Thymus (tissue), 11 donors: ENCODE data around the gene NDUFA3. TPM values are rescaled to one million over a fixed set of nuclear protein-coding genes. Genes with fewer than 3 reads are reported as not detected.
A peak's percentile ranks its signal among the peaks of the same experiment; 100 is the strongest.

Experiments
- DNase-seq, 9 donors: peaks; one replicate each; pipeline ENCODE4 v3.0.0-alpha.2; 2013; ENCODE audit warnings: low spot score in 9 of 9, low read depth in 6 of 9, missing footprints in 1 of 9
- H3K27ac ChIP-seq, 2 donors: one replicate each; pipeline ENCODE4 v1.5.1; 2013; ENCODE audit warnings: control low read depth in 1 of 2, low read depth in 1 of 2, low read length in 1 of 2, mild to moderate bottlenecking in 1 of 2, moderate library complexity in 1 of 2
- H3K27me3 ChIP-seq, 2 donors: one replicate each; pipeline ENCODE4 v1.5.1; 2013; ENCODE audit warnings: low read length in 1 of 2; ENCODE audit not compliant: control insufficient read depth in 2 of 2, insufficient read depth in 1 of 2
- H3K36me3 ChIP-seq, 2 donors: one replicate each; pipeline ENCODE4 v1.5.1; 2013; ENCODE audit warnings: low read length in 1 of 2, mild to moderate bottlenecking in 1 of 2, moderate library complexity in 1 of 2; ENCODE audit not compliant: control insufficient read depth in 2 of 2, insufficient read depth in 2 of 2
- H3K4me1 ChIP-seq, 2 donors: one replicate each; pipeline ENCODE4 v1.5.1; 2013; ENCODE audit warnings: low read length in 2 of 2; ENCODE audit not compliant: control insufficient read depth in 2 of 2, insufficient read depth in 2 of 2
- H3K4me3 ChIP-seq, 2 donors: one replicate each; pipeline ENCODE4 v1.5.1; 2013; ENCODE audit warnings: low read length in 2 of 2, control low read depth in 1 of 2, mild to moderate bottlenecking in 1 of 2
- H3K9me3 ChIP-seq, 2 donors: one replicate each; pipeline ENCODE4 v1.5.1; 2013; ENCODE audit warnings: low read length in 1 of 2, mild to moderate bottlenecking in 1 of 2; ENCODE audit not compliant: control insufficient read depth in 2 of 2, insufficient read depth in 1 of 2
- WGBS: extraction: QIAGEN DNeasy Blood & Tissue Kit; methylation state at CpG from one replicate; pipeline ENCODE4 v1.1.7; 2013; 5-methylcytosine and 5-hydroxymethylcytosine counted together
- polyA plus RNA-seq: library from polyadenylated mRNA; stranded (reverse); fragments of 200-250 nt; gene quantifications from one replicate; pipeline ENCODE4 v1.2.3, GENCODE V29; 2013
- total RNA-seq: library from RNA; stranded (reverse); fragments of 120-200 nt; gene quantifications from one replicate; pipeline ENCODE4 v1.2.4, GENCODE V29; 2013
- donor health status: healthy.

NDUFA3 gene
- total and polyA plus RNA-seq, 2 donors = 190 to 215 TPM

GRCh38 chr19:54129617-54129996 is 27.0 kb downstream of the NDUFA3 start:
- 97% methylated on average over 20 of the region's 20 CpGs for WGBS
- Histone ChIP-seq H3K4me1 (no peaks in the 10 kb centered on the region), H3K36me3 (peaks cover 44 to 56% of the 10 kb centered on the region in 2 donors), H3K27ac (no peak overlapping the region), H3K27me3 (no peaks in the 10 kb centered on the region), H3K9me3 (peaks cover 2 to 4% of the 10 kb centered on the region in 2 donors), H3K4me3 (no peak overlapping the region)
- no peak for DNase-seq

- 94% methylated on average over 10 of the region's 10 CpGs for WGBS
- DNase-seq = peak in 2 of 9 donors; percentile 55 to 60
- peaks cover 2 to 4% of the 10 kb centered on the region in 2 donors for H3K9me3 ChIP-seq
- no peak overlapping the region for H3K27ac ChIP-seq
- H3K27me3 ChIP-seq = peaks cover 0 to 4% of the 10 kb centered on the region in 2 donors
- H3K4me3 ChIP-seq = no peak overlapping the region
- peaks cover 26 to 27% of the 10 kb centered on the region in 2 donors for H3K36me3 ChIP-seq
- H3K4me1 ChIP-seq = peaks cover 12 to 13% of the 10 kb centered on the region in 2 donors
Measured at GRCh38 chr19:54133312-54133956, 30.8 kb downstream of the NDUFA3 start.

DNA sequence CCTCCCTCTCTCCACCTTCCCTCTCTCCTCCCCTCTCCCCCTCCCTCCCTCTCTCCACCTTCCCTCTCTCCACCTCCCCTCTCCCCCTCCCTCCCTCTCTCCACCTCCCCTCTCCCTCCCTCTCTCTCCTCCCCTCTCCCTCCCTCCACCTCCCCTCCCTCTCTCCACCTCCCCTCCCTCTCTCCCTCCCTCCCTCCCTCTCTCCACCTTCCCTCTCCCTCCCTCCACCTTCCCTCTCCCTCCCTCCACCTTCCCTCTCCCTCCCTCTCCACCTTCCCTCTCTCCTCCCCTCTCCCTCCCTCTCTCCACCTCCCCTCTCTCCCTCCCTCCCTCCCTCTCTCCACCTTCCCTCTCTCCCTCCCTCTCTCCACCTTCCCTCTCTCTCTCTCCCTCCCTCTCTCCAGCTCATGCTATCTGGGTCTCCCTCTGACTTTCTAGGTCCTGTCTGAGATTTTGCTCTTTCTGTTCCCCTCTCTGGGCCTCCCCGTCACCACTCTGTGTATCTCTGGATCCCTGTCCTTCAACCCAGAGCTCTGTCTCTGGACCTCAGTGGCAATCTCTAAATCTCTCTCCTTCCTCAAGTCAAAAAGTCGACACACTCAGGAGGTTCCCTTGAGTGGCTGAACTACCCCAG is 31.4 kb downstream of the NDUFA3 start:
- Histone ChIP-seq H3K27ac (no peak overlapping the region), H3K4me3 (no peak overlapping the region), H3K36me3 (peaks cover 20 to 23% of the 10 kb centered on the region in 2 donors), H3K9me3 (peaks cover 2 to 4% of the 10 kb centered on the region in 2 donors), H3K27me3 (peaks cover 0 to 4% of the 10 kb centered on the region in 2 donors), H3K4me1 (peaks cover 18 to 19% of the 10 kb centered on the region in 2 donors)
- 79% methylated on average over 2 of the region's 2 CpGs for WGBS
- DNase-seq = no peak

DNA sequence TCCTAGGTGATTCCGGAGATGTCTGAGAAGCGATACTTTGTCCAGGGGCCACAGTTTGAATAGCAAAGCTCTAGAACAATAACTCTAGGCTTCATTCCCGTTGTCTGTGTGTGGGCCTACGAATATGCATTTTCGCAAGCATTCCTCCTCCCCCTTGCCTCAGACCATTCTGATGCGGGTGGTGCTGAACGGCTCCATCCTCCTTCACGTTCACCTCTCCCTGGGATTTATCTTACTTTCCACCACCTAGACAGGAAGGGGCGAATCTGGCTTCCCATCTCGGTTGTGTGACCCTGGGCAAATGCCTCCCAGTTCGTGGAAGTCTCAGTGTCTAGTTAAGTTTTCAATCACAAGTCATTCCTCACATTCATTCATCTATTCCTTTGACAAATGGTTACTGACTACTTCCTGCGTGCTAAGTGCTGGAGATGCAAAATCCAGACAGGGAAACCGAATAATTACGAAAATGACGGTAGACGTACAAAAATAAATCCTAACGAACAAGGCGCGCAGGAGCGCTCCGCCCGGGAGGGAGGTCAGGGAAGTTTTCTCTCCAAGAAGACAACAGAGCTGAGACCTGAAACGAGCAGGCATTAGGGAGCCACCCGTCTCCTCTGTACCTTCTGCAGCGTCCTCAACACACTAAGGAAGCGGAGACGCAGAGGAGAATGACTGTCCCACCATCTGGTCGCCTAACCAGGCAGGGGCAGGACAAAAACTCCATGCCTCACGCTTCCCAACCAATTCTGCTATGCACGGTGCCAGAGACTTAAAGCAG is 33.6 kb downstream of the NDUFA3 start:
- Histone ChIP-seq H3K27ac (peak overlapping the region; percentile 62 to 82), H3K27me3 (peaks cover 0 to 4% of the 10 kb centered on the region in 2 donors), H3K9me3 (peaks cover 2 to 4% of the 10 kb centered on the region in 2 donors), H3K4me3 (peak overlapping the region; percentile 47 to 56), H3K36me3 (peaks cover 21 to 23% of the 10 kb centered on the region in 2 donors), H3K4me1 (peaks cover 28 to 33% of the 10 kb centered on the region in 2 donors)
- 7% methylated on average over 30 of the region's 30 CpGs for WGBS
- peak in 1 of 9 donors; percentile 19 for DNase-seq

- under 1% methylated on average over 46 of the region's 46 CpGs for WGBS
- peaks cover 28 to 33% of the 10 kb centered on the region in 2 donors for H3K4me1 ChIP-seq
- peak; percentile 97 to 100 (median 99) for DNase-seq
- H3K4me3 ChIP-seq = peak overlapping the region; percentile 69 to 98
- H3K27ac ChIP-seq = peak overlapping the region; percentile 82 to 87
- peaks cover 0 to 4% of the 10 kb centered on the region in 2 donors for H3K27me3 ChIP-seq
- H3K9me3 ChIP-seq = peaks cover 2 to 4% of the 10 kb centered on the region in 2 donors
- peaks cover 22 to 27% of the 10 kb centered on the region in 2 donors for H3K36me3 ChIP-seq
Measured at GRCh38 chr19:54136864-54137698, 34.4 kb downstream of the NDUFA3 start.

DNA sequence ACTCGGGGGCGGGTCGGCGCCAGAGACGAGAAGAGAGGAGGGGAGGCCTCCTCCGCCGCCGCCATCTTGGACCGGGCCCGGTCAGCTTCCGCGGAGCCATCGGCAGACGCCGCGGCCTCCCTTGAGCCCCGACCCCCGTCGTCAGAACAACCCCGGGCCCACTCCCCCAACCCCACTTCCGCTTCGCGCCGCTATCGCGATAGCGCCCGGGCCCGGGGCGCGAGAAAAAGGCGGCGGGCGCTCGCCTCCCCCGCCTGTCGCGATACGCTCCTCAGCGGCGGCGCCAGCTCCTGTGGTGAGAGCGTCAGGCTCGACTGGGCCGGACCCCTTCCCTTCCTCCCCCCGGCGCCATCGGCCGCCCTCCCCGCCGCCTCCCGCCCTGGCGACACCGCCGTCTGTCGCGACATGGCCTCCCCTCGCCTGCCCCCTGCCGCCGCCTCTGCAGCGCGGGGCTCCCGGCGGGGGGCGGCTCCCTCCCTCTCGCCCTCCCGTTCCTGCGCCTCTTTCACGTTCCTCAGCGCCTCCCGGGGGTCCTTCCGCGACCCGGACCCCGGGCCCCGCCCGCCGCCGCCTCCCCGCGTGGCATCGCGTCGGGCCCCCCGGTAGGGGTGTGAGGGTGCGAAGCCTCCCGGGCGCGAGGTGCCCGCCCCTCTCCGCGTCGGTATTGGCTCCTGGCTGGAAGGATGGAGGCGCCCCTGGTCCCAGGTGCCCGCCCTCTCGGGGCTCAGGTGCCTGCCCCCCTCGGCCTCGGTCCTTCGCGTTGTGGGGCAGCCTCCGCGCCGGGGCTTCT is 35.2 kb downstream of the NDUFA3 start, which contains the start of gene CNOT3:
Gene CNOT3 (plus strand): TSS at position 64 of the 790 bp plus-strand sequence. CDS start 5,217 bp downstream, outside the sequence.
- peak within 1 kb of the TSS; percentile 82 to 87 for H3K27ac ChIP-seq
- peak in 2 of 9 donors; percentile 18 to 42 for DNase-seq
- peaks cover 0 to 4% of the 10 kb centered on the region in 2 donors for H3K27me3 ChIP-seq
- H3K36me3 ChIP-seq = peaks cover 26 to 35% of the 10 kb centered on the region in 2 donors
- peak within 1 kb of the TSS; percentile 69 to 98 for H3K4me3 ChIP-seq
- peaks cover 28 to 33% of the 10 kb centered on the region in 2 donors for H3K4me1 ChIP-seq
- WGBS = under 1% methylated on average over 103 of the region's 103 CpGs
- H3K9me3 ChIP-seq = peaks cover 2 to 4% of the 10 kb centered on the region in 2 donors

DNA sequence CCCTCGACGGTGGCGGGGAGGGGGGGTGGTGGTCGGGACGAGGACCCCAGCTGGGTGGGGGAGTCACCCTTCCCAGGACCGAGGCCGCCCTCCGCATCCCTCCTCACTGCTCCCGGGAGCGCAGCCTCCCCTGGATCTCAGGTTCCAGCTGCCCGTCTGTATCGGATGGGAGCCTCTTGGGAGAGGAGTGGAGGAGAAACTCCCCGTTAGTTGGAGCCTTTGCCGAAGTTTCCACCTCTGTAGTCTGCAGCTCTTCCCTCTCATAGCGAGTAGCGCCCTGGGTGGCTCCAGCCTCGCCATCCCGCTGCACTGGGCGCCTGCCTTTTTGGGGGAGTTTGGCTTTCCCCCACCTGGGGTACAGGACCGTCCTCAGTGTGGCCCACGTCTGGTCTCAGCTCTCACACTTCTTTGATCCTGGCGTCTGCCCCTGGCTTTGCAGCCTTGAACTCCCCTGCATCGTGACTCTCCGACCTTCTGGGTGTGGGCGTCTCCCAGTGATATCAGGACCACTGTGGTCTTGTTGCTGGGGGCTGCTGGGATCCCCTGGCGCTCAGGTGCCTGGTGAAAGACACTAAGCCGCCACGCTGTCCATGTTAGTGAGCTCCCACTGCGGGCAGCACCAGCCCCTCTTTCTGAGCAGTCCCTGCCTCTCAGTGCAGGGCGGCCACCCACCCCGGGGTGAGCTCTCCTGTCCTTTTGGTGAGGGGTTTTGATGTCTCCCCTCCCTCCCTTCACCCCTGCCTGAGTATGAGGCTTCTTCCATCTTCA is 36.0 kb downstream of the NDUFA3 start:
- peak overlapping the region; percentile 69 to 98 for H3K4me3 ChIP-seq
- peaks cover 0 to 4% of the 10 kb centered on the region in 2 donors for H3K27me3 ChIP-seq
- peaks cover 34 to 43% of the 10 kb centered on the region in 2 donors for H3K36me3 ChIP-seq
- H3K27ac ChIP-seq = no peak overlapping the region
- no peak for DNase-seq
- WGBS = 53% methylated on average over 31 of the region's 31 CpGs
- peaks cover 28 to 33% of the 10 kb centered on the region in 2 donors for H3K4me1 ChIP-seq
- H3K9me3 ChIP-seq = peaks cover 0 to under 1% of the 10 kb centered on the region in 2 donors
